ENCODE results near the gene SNCAIP. TPM values are rescaled to one million over a fixed set of nuclear protein-coding genes. Genes with fewer than 3 reads are reported as not detected.

Gene SNCAIP
- total RNA-seq, 1 experiment from 2014 or later, result not detected

GRCh38 chr5:122321921-122322320 lies 9.9 kb downstream of the SNCAIP start:
- no peaks in the 10 kb centered on the region for H4K20me1 ChIP-seq (ENCODE audit: insufficient read depth, low read depth, low read length)
- H3K79me2 ChIP-seq (ENCODE audit: low read length), result no peaks in the 10 kb centered on the region
- no peaks in the 10 kb centered on the region for H3K27me3 ChIP-seq (ENCODE audit: low read length)
- no peaks in the 10 kb centered on the region for H3K4me1 ChIP-seq (ENCODE audit: low read length)
- no peak for DNase-seq
- H3K9me3 ChIP-seq (ENCODE audit: low read length), result no peaks in the 10 kb centered on the region
- H3K4me3 ChIP-seq (ENCODE audit: low read length), result no peak overlapping the region
- no peak overlapping the region for H2AFZ ChIP-seq (ENCODE audit: low read length)
- no peak overlapping the region for H3K4me2 ChIP-seq (ENCODE audit: low read depth, low read length, poor library complexity, severe bottlenecking)
- H3K27ac ChIP-seq (ENCODE audit: low read length), result no peak overlapping the region
- no peak overlapping the region for H3K9ac ChIP-seq (ENCODE audit: low read length)
- no peaks in the 10 kb centered on the region for H3K9me2 ChIP-seq (replicated peaks; ENCODE audit: insufficient read depth, low read length)
- no peaks in the 10 kb centered on the region for H3K36me3 ChIP-seq (ENCODE audit: insufficient read depth, low read length)

GRCh38 chr5:122322801-122323548 lies 10.9 kb downstream of the SNCAIP start:
- H3K4me2 ChIP-seq (ENCODE audit: low read depth, low read length, poor library complexity, severe bottlenecking), result no peak overlapping the region
- no peaks in the 10 kb centered on the region for H3K79me2 ChIP-seq (ENCODE audit: low read length)
- no peaks in the 10 kb centered on the region for H3K4me1 ChIP-seq (ENCODE audit: low read length)
- no peak overlapping the region for H3K4me3 ChIP-seq (ENCODE audit: low read length)
- H3K9me2 ChIP-seq (replicated peaks; ENCODE audit: insufficient read depth, low read length), result no peaks in the 10 kb centered on the region
- no peaks in the 10 kb centered on the region for H4K20me1 ChIP-seq (ENCODE audit: insufficient read depth, low read depth, low read length)
- DNase-seq, result no peak
- no peak overlapping the region for H3K9ac ChIP-seq (ENCODE audit: low read length)
- H3K27me3 ChIP-seq (ENCODE audit: low read length), result no peaks in the 10 kb centered on the region
- no peaks in the 10 kb centered on the region for H3K36me3 ChIP-seq (ENCODE audit: insufficient read depth, low read length)
- H3K9me3 ChIP-seq (ENCODE audit: low read length), result no peaks in the 10 kb centered on the region
- H2AFZ ChIP-seq (ENCODE audit: low read length), result no peak overlapping the region
- H3K27ac ChIP-seq (ENCODE audit: low read length), result no peak overlapping the region

- Histone ChIP-seq H3K27ac (ENCODE audit: low read length) (no peak overlapping the region), H3K36me3 (ENCODE audit: insufficient read depth, low read length) (no peaks in the 10 kb centered on the region), H3K4me1 (ENCODE audit: low read length) (no peaks in the 10 kb centered on the region), H3K9me2 (replicated peaks; ENCODE audit: insufficient read depth, low read length) (no peaks in the 10 kb centered on the region), H4K20me1 (ENCODE audit: insufficient read depth, low read depth, low read length) (no peaks in the 10 kb centered on the region), H3K9me3 (ENCODE audit: low read length) (no peaks in the 10 kb centered on the region), H3K4me3 (ENCODE audit: low read length) (no peak overlapping the region), H3K79me2 (ENCODE audit: low read length) (no peaks in the 10 kb centered on the region), H2AFZ (ENCODE audit: low read length) (no peak overlapping the region), H3K9ac (ENCODE audit: low read length) (no peak overlapping the region), H3K27me3 (ENCODE audit: low read length) (no peaks in the 10 kb centered on the region), H3K4me2 (ENCODE audit: low read depth, low read length, poor library complexity, severe bottlenecking) (no peak overlapping the region)
- DNase-seq, result no peak
Measured at GRCh38 chr5:122323738-122324137, 11.7 kb downstream of the SNCAIP start.

GRCh38 chr5:122327110-122327509 lies 15.1 kb downstream of the SNCAIP start:
- H3K9me2 ChIP-seq (replicated peaks; ENCODE audit: insufficient read depth, low read length), result no peaks in the 10 kb centered on the region
- H2AFZ ChIP-seq (ENCODE audit: low read length), result no peak overlapping the region
- no peaks in the 10 kb centered on the region for H3K4me1 ChIP-seq (ENCODE audit: low read length)
- H3K79me2 ChIP-seq (ENCODE audit: low read length), result no peaks in the 10 kb centered on the region
- no peak overlapping the region for H3K27ac ChIP-seq (ENCODE audit: low read length)
- H3K4me2 ChIP-seq (ENCODE audit: low read depth, low read length, poor library complexity, severe bottlenecking), result no peak overlapping the region
- H3K9ac ChIP-seq (ENCODE audit: low read length), result no peak overlapping the region
- no peaks in the 10 kb centered on the region for H4K20me1 ChIP-seq (ENCODE audit: insufficient read depth, low read depth, low read length)
- no peak for DNase-seq
- H3K9me3 ChIP-seq (ENCODE audit: low read length), result no peaks in the 10 kb centered on the region
- H3K4me3 ChIP-seq (ENCODE audit: low read length), result no peak overlapping the region
- no peaks in the 10 kb centered on the region for H3K36me3 ChIP-seq (ENCODE audit: insufficient read depth, low read length)
- no peaks in the 10 kb centered on the region for H3K27me3 ChIP-seq (ENCODE audit: low read length)

- no peak overlapping the region for H3K9ac ChIP-seq (ENCODE audit: low read length)
- no peak overlapping the region for H2AFZ ChIP-seq (ENCODE audit: low read length)
- no peak overlapping the region for H3K27ac ChIP-seq (ENCODE audit: low read length)
- no peaks in the 10 kb centered on the region for H4K20me1 ChIP-seq (ENCODE audit: insufficient read depth, low read depth, low read length)
- H3K27me3 ChIP-seq (ENCODE audit: low read length), result no peaks in the 10 kb centered on the region
- H3K4me3 ChIP-seq (ENCODE audit: low read length), result no peak overlapping the region
- no peak for DNase-seq
- H3K9me3 ChIP-seq (ENCODE audit: low read length), result no peaks in the 10 kb centered on the region
- H3K9me2 ChIP-seq (replicated peaks; ENCODE audit: insufficient read depth, low read length), result no peaks in the 10 kb centered on the region
- H3K4me2 ChIP-seq (ENCODE audit: low read depth, low read length, poor library complexity, severe bottlenecking), result no peak overlapping the region
- no peaks in the 10 kb centered on the region for H3K4me1 ChIP-seq (ENCODE audit: low read length)
- no peaks in the 10 kb centered on the region for H3K36me3 ChIP-seq (ENCODE audit: insufficient read depth, low read length)
- H3K79me2 ChIP-seq (ENCODE audit: low read length), result no peaks in the 10 kb centered on the region
Measured at GRCh38 chr5:122330881-122331280, 18.8 kb downstream of the SNCAIP start.

- no peaks in the 10 kb centered on the region for H3K79me2 ChIP-seq (ENCODE audit: low read length)
- H3K27ac ChIP-seq (ENCODE audit: low read length), result no peak overlapping the region
- H3K36me3 ChIP-seq (ENCODE audit: insufficient read depth, low read length), result no peaks in the 10 kb centered on the region
- no peaks in the 10 kb centered on the region for H3K9me3 ChIP-seq (ENCODE audit: low read length)
- no peak overlapping the region for H3K4me2 ChIP-seq (ENCODE audit: low read depth, low read length, poor library complexity, severe bottlenecking)
- no peaks in the 10 kb centered on the region for H3K4me1 ChIP-seq (ENCODE audit: low read length)
- no peak overlapping the region for H3K9ac ChIP-seq (ENCODE audit: low read length)
- H3K4me3 ChIP-seq (ENCODE audit: low read length), result no peak overlapping the region
- no peak overlapping the region for H2AFZ ChIP-seq (ENCODE audit: low read length)
- DNase-seq, result no peak
- H3K9me2 ChIP-seq (replicated peaks; ENCODE audit: insufficient read depth, low read length), result no peaks in the 10 kb centered on the region
- H4K20me1 ChIP-seq (ENCODE audit: insufficient read depth, low read depth, low read length), result no peaks in the 10 kb centered on the region
- H3K27me3 ChIP-seq (ENCODE audit: low read length), result no peaks in the 10 kb centered on the region
Measured at GRCh38 chr5:122332599-122333555, 20.8 kb downstream of the SNCAIP start.

- H3K9me2 ChIP-seq (replicated peaks; ENCODE audit: insufficient read depth, low read length), result no peaks in the 10 kb centered on the region
- H3K27me3 ChIP-seq (ENCODE audit: low read length), result no peaks in the 10 kb centered on the region
- no peak overlapping the region for H3K27ac ChIP-seq (ENCODE audit: low read length)
- H3K4me1 ChIP-seq (ENCODE audit: low read length), result no peaks in the 10 kb centered on the region
- H3K36me3 ChIP-seq (ENCODE audit: insufficient read depth, low read length), result no peaks in the 10 kb centered on the region
- H4K20me1 ChIP-seq (ENCODE audit: insufficient read depth, low read depth, low read length), result no peaks in the 10 kb centered on the region
- no peaks in the 10 kb centered on the region for H3K79me2 ChIP-seq (ENCODE audit: low read length)
- DNase-seq, result no peak
- no peak overlapping the region for H3K4me3 ChIP-seq (ENCODE audit: low read length)
- no peak overlapping the region for H3K4me2 ChIP-seq (ENCODE audit: low read depth, low read length, poor library complexity, severe bottlenecking)
- H2AFZ ChIP-seq (ENCODE audit: low read length), result no peak overlapping the region
- H3K9ac ChIP-seq (ENCODE audit: low read length), result no peak overlapping the region
- no peaks in the 10 kb centered on the region for H3K9me3 ChIP-seq (ENCODE audit: low read length)
Measured at GRCh38 chr5:122333564-122333963, 21.5 kb downstream of the SNCAIP start.

- Histone ChIP-seq H3K9ac (ENCODE audit: low read length) (no peak overlapping the region), H3K79me2 (ENCODE audit: low read length) (no peaks in the 10 kb centered on the region), H3K36me3 (ENCODE audit: insufficient read depth, low read length) (no peaks in the 10 kb centered on the region), H3K4me3 (ENCODE audit: low read length) (no peak overlapping the region), H3K4me2 (ENCODE audit: low read depth, low read length, poor library complexity, severe bottlenecking) (no peak overlapping the region), H3K27ac (ENCODE audit: low read length) (no peak overlapping the region), H2AFZ (ENCODE audit: low read length) (no peak overlapping the region), H3K4me1 (ENCODE audit: low read length) (no peaks in the 10 kb centered on the region), H3K27me3 (ENCODE audit: low read length) (no peaks in the 10 kb centered on the region), H3K9me3 (ENCODE audit: low read length) (no peaks in the 10 kb centered on the region), H4K20me1 (ENCODE audit: insufficient read depth, low read depth, low read length) (no peaks in the 10 kb centered on the region), H3K9me2 (replicated peaks; ENCODE audit: insufficient read depth, low read length) (no peaks in the 10 kb centered on the region)
- no peak for DNase-seq
Measured at GRCh38 chr5:122339591-122339990, 27.6 kb downstream of the SNCAIP start.

Measured in Karpas-422 (cell line).